K562 (cell line): Measurements from ENCODE around the gene PODN. TPM values are rescaled to one million over a fixed set of nuclear protein-coding genes. Genes with fewer than 3 reads are reported as not detected.

ENCODE experiments used
- ARHGAP35 ChIP-seq: fragments of 450-650 bp; IDR thresholded peaks from 2 replicates; pipeline ENCODE4 v1.6.1; 2018; ENCODE audit not compliant: partially characterized antibody
- ARID1B ChIP-seq: fragments of 450-650 bp; IDR thresholded peaks from 2 replicates; pipeline ENCODE4 v1.6.1; 2016; ENCODE audit warnings: antibody characterized with exemption, mild to moderate bottlenecking, inconsistent platforms
- BDP1 ChIP-seq: IDR thresholded peaks from 3 replicates; pipeline ENCODE4 v1.6.1; 2011; ENCODE audit not compliant: insufficient read length, insufficient read depth
- HOXB6 ChIP-seq: fragments of 250-450 bp; sonication (Bioruptor Pico); IDR thresholded peaks from 2 replicates; pipeline ENCODE4 v1.5.1; 2022; ENCODE audit warnings: mild to moderate bottlenecking, borderline replicate concordance
- MED1 ChIP-seq: sonication (generic); formaldehyde crosslinking; IDR thresholded peaks from 2 replicates; pipeline ENCODE4 v1.8.1; 2023; ENCODE audit warnings: missing genetic modification reagents, borderline replicate concordance
- PHB2 ChIP-seq: fragments of 450-650 bp; IDR thresholded peaks from 2 replicates; pipeline ENCODE4 v1.6.1; 2017; ENCODE audit warnings: low read depth
- PHTF2 ChIP-seq: fragments of 250-450 bp; sonication (Bioruptor Pico); IDR thresholded peaks from 2 replicates; pipeline ENCODE4 v1.5.0; 2021; ENCODE audit warnings: mild to moderate bottlenecking
- TEAD4 ChIP-seq, 2 experiments: sonication (generic) in 1 of 2; formaldehyde crosslinking in 1 of 2; IDR thresholded peaks; 2 replicates each; pipeline versions ENCODE4 v1.6.1 to v1.8.0; 2012 to 2022; ENCODE audit warnings: borderline replicate concordance in 1 of 2, inconsistent platforms in 1 of 2, low read length in 1 of 2, mild to moderate bottlenecking in 1 of 2, missing genetic modification reagents in 1 of 2
- ZNF408 ChIP-seq: fragments of 250-450 bp; sonication (Bioruptor Pico); IDR thresholded peaks from 2 replicates; pipeline ENCODE4 v1.4.0; 2020; ENCODE audit warnings: low read depth, mild to moderate bottlenecking, moderate library complexity
- ZNF445 ChIP-seq: fragments of 250-450 bp; sonication (Bioruptor Pico); IDR thresholded peaks from 2 replicates; pipeline ENCODE4 v1.4.0; 2020; ENCODE audit warnings: low read depth, mild to moderate bottlenecking, moderate library complexity
- polyA plus RNA-seq, 8 experiments: library from polyadenylated mRNA; depleted of rRNA in 4 of 8; stranded (reverse) in 5 of 8; unstranded in 3 of 8; fragments of >200 nt; fragmentation: Nextera tagmentation in 2 of 8; fragmentation: Illumina TruSeq in 1 of 8; extraction: Ambion mirVana in 2 of 8; extraction: Trizol in 1 of 8; gene quantifications; 2 replicates each; pipeline versions ENCODE4 v1.2.1 to v1.2.3, GENCODE V29; 2011 to 2014; ENCODE audit warnings: inconsistent platforms in 1 of 8, missing spikeins in 1 of 8
- total RNA-seq, 7 experiments: library from RNA; depleted of rRNA in 6 of 7; stranded (reverse); fragments of >200 nt in 6 of 7; fragmentation: Illumina TruSeq in 2 of 7; extraction: Trizol in 2 of 7; gene quantifications; 2 replicates each; pipeline versions ENCODE4 v1.2.1 to v1.2.3, GENCODE V29; 2011 to 2021; ENCODE audit warnings: low replicate concordance in 1 of 7
- TF ChIP-seq, protein P1 (sequence below), 2 experiments: fragments of 450-650 bp; IDR thresholded peaks; 2 replicates each; pipeline ENCODE4 v1.6.1; 2018; ENCODE audit warnings: mild to moderate bottlenecking in 2 of 2, low read depth in 1 of 2; ENCODE audit not compliant: partially characterized antibody in 2 of 2
- TF ChIP-seq, protein P2 (sequence below): fragments of 250-450 bp; sonication (Bioruptor Pico); IDR thresholded peaks from 2 replicates; pipeline ENCODE4 v1.5.0; 2020; ENCODE audit warnings: mild to moderate bottlenecking, borderline replicate concordance
- TF ChIP-seq, protein P3 (sequence below), 3 experiments: IDR thresholded peaks in 2 of 3; conservative IDR thresholded peaks in 1 of 3; 2 replicates each; pipeline ENCODE4 v1.5.1; 2011 to 2012; ENCODE audit warnings: low read length in 3 of 3, mild to moderate bottlenecking in 3 of 3, control low read depth in 2 of 3, improper control_type of control experiment in 1 of 3, inconsistent platforms in 1 of 3, low read depth in 1 of 3, mixed read lengths in 1 of 3, moderate library complexity in 1 of 3; ENCODE audit not compliant: insufficient read depth in 2 of 3

The PODN gene
- total and polyA plus RNA-seq, 9 of the 15 experiments (the other 6 are each of a cell fraction or from before 2014, with no cell fraction given): not detected

DNA sequence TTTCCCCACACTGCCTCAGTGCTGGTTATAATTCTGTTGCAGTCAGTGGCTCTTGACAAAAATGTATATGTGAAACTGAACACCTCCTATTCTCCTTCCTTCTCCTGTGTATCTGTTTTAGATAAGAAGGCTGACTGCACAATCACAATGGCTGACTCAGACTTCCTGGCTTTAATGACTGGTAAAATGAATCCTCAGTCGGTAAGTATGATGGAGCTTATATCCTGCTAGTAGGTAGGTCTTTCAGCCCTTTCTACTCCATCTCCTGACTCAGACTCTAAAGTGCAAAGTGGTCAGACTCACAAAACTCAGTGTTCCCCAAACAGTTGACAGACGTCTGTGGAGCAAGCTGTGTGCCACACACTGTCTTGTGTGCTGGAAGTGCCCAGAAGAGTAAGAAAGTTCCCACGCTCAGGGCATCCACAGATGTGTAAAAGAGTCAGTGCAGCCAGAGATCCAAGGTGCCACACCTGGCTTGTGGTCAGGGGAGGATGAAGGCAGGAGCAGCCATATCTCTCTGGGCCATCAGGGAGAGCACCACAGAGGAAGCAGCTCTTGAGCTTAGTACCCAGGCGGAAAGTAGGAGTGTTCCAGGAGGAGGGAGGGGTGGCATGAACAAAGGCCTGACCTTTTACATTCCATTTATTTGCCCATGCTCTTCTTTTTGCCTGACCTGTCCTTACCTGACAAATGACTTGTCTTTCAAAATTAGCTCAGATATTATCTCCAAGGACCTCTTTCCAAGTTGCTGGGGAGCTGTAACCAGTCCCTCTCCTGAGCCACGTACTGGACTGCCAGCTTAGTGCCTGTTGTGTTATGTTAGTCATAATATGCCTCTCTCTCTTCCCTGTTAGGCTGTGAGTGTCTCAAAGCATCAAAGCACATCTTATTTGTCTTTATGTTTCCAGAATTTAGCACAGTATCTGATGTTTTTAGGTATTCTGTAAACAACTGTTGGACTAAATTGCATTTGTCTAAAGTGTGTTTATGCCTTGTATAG, 14.0 kb upstream of the PODN start (continued):
- TF ChIP-seq MED1 (CRISPR knock-in tag): no peak
- TF ChIP-seq ZNF445: no peak
- TF ChIP-seq ZNF408 (CRISPR knock-in tag): no peak
- no peak for TF ChIP-seq HOXB6
- TF ChIP-seq PHTF2 (CRISPR knock-in tag): no peak
- TF ChIP-seq, protein P1, sequence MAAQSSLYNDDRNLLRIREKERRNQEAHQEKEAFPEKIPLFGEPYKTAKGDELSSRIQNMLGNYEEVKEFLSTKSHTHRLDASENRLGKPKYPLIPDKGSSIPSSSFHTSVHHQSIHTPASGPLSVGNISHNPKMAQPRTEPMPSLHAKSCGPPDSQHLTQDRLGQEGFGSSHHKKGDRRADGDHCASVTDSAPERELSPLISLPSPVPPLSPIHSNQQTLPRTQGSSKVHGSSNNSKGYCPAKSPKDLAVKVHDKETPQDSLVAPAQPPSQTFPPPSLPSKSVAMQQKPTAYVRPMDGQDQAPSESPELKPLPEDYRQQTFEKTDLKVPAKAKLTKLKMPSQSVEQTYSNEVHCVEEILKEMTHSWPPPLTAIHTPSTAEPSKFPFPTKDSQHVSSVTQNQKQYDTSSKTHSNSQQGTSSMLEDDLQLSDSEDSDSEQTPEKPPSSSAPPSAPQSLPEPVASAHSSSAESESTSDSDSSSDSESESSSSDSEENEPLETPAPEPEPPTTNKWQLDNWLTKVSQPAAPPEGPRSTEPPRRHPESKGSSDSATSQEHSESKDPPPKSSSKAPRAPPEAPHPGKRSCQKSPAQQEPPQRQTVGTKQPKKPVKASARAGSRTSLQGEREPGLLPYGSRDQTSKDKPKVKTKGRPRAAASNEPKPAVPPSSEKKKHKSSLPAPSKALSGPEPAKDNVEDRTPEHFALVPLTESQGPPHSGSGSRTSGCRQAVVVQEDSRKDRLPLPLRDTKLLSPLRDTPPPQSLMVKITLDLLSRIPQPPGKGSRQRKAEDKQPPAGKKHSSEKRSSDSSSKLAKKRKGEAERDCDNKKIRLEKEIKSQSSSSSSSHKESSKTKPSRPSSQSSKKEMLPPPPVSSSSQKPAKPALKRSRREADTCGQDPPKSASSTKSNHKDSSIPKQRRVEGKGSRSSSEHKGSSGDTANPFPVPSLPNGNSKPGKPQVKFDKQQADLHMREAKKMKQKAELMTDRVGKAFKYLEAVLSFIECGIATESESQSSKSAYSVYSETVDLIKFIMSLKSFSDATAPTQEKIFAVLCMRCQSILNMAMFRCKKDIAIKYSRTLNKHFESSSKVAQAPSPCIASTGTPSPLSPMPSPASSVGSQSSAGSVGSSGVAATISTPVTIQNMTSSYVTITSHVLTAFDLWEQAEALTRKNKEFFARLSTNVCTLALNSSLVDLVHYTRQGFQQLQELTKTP (IDR thresholded peaks at IDR 0.05; ENCODE audit: low read depth in 1 of 2, partially characterized antibody in 2 of 2): no peak
- no peak for TF ChIP-seq TEAD4 (IDR thresholded peaks at IDR 0.05; ENCODE audit: low read length)
- no peak for TF ChIP-seq TEAD4 (CRISPR knock-in tag; IDR thresholded peaks at IDR 0.05; ENCODE audit: borderline replicate concordance)
- TF ChIP-seq, protein P2, sequence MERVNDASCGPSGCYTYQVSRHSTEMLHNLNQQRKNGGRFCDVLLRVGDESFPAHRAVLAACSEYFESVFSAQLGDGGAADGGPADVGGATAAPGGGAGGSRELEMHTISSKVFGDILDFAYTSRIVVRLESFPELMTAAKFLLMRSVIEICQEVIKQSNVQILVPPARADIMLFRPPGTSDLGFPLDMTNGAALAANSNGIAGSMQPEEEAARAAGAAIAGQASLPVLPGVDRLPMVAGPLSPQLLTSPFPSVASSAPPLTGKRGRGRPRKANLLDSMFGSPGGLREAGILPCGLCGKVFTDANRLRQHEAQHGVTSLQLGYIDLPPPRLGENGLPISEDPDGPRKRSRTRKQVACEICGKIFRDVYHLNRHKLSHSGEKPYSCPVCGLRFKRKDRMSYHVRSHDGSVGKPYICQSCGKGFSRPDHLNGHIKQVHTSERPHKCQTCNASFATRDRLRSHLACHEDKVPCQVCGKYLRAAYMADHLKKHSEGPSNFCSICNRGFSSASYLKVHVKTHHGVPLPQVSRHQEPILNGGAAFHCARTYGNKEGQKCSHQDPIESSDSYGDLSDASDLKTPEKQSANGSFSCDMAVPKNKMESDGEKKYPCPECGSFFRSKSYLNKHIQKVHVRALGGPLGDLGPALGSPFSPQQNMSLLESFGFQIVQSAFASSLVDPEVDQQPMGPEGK (CRISPR knock-in tag): no peak
- TF ChIP-seq PHB2: no peak
- TF ChIP-seq BDP1: no peak
- TF ChIP-seq, protein P3, sequence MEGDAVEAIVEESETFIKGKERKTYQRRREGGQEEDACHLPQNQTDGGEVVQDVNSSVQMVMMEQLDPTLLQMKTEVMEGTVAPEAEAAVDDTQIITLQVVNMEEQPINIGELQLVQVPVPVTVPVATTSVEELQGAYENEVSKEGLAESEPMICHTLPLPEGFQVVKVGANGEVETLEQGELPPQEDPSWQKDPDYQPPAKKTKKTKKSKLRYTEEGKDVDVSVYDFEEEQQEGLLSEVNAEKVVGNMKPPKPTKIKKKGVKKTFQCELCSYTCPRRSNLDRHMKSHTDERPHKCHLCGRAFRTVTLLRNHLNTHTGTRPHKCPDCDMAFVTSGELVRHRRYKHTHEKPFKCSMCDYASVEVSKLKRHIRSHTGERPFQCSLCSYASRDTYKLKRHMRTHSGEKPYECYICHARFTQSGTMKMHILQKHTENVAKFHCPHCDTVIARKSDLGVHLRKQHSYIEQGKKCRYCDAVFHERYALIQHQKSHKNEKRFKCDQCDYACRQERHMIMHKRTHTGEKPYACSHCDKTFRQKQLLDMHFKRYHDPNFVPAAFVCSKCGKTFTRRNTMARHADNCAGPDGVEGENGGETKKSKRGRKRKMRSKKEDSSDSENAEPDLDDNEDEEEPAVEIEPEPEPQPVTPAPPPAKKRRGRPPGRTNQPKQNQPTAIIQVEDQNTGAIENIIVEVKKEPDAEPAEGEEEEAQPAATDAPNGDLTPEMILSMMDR (IDR thresholded peaks at IDR 0.05 in 2 of 3, conservative IDR thresholded peaks at IDR 0.05 in 1 of 3; ENCODE audit: insufficient read depth in 2 of 3, low read depth in 1 of 3, low read length in 3 of 3): no peak
- peak; percentile 76 for TF ChIP-seq ARID1B
- no peak for TF ChIP-seq ARHGAP35
